Bronchial epithelial cell (primary cell): ENCODE measurements around the gene NELL2. TPM values are rescaled to one million over a fixed set of nuclear protein-coding genes. Genes with fewer than 3 reads are reported as not detected.

Source experiments
- DNase-seq: peaks from one replicate; pipeline ENCODE4 v3.0.0-alpha.2; 2010; ENCODE audit warnings: low read depth
- FAIRE-seq: peaks from 2 replicates; lab custom pipeline; 2011; peaks lifted over from hg19 to GRCh38; lab: Jason Lieb, UNC
- H3K27me3 ChIP-seq: 2 replicates; pipeline ENCODE4 v1.5.1; 2011; ENCODE audit warnings: low read length; ENCODE audit not compliant: control insufficient read depth, insufficient read depth
- H3K36me3 ChIP-seq: 2 replicates; pipeline ENCODE4 v1.5.1; 2011; ENCODE audit warnings: low read length; ENCODE audit not compliant: control insufficient read depth, insufficient read depth
- H3K4me3 ChIP-seq: 2 replicates; pipeline ENCODE4 v1.5.1; 2011; ENCODE audit warnings: mild to moderate bottlenecking, low read depth, low read length, control low read depth
- total RNA-seq: library from RNA; depleted of rRNA; stranded (reverse); fragments of >200 nt; gene quantifications from 2 replicates; pipeline ENCODE4 v1.2.1, GENCODE V29; 2014
- TF ChIP-seq, protein P1 (sequence below): IDR thresholded peaks from 2 replicates; pipeline ENCODE4 v1.5.1; 2011; ENCODE audit warnings: mild to moderate bottlenecking, moderate library complexity, low read length, control low read depth, inconsistent platforms; ENCODE audit not compliant: insufficient read depth, severe bottlenecking

Gene NELL2
- total RNA-seq, 1 donor from 2014 or later, result not detected

- Histone ChIP-seq H3K4me3 (no peak overlapping the region), H3K27me3 (no peaks in the 10 kb centered on the region), H3K36me3 (no peaks in the 10 kb centered on the region)
- FAIRE-seq, result no peak
- TF ChIP-seq, protein P1, sequence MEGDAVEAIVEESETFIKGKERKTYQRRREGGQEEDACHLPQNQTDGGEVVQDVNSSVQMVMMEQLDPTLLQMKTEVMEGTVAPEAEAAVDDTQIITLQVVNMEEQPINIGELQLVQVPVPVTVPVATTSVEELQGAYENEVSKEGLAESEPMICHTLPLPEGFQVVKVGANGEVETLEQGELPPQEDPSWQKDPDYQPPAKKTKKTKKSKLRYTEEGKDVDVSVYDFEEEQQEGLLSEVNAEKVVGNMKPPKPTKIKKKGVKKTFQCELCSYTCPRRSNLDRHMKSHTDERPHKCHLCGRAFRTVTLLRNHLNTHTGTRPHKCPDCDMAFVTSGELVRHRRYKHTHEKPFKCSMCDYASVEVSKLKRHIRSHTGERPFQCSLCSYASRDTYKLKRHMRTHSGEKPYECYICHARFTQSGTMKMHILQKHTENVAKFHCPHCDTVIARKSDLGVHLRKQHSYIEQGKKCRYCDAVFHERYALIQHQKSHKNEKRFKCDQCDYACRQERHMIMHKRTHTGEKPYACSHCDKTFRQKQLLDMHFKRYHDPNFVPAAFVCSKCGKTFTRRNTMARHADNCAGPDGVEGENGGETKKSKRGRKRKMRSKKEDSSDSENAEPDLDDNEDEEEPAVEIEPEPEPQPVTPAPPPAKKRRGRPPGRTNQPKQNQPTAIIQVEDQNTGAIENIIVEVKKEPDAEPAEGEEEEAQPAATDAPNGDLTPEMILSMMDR, result no peak
- no peak for DNase-seq
These were observed 302.4 kb downstream of the NELL2 start for GRCh38 chr12:44573723-44574122.

DNA sequence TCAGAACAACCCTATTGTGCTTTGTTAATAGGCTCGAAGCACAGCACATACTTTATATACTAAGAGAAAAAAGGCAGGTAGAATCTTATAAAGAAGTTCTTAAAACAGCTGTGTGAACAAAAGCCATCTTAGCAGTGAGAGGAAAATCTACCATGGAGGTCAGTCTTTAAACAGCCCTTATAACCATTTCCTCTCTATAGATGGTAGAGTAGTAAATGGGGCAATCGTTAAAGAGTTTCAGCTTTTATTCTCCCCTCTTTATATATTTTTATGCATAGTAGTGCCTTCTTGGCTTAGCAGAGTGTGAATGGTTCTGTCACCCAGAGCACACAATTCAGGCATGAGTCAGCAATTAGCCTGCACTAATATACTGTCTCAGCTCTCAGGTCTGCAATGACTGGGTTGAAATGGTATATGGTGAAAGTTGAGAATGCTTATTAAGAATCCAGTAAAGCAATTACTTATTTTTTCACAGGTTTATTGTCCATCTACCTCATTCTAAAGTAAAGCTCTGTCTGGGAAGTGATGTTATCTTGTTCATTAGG lies 305.0 kb downstream of the NELL2 start:
- Histone ChIP-seq H3K27me3 (no peaks in the 10 kb centered on the region), H3K36me3 (no peaks in the 10 kb centered on the region), H3K4me3 (no peak overlapping the region)
- no peak for FAIRE-seq
- TF ChIP-seq, protein P1, result no peak
- peak; percentile 23 for DNase-seq

- H3K36me3 ChIP-seq, result no peaks in the 10 kb centered on the region
- FAIRE-seq (no peak), DNase-seq (no peak)
- TF ChIP-seq, protein P1, result no peak
- no peaks in the 10 kb centered on the region for H3K27me3 ChIP-seq
- H3K4me3 ChIP-seq, result no peak overlapping the region
These were observed 306.0 kb downstream of the NELL2 start for GRCh38 chr12:44570036-44570583.

DNA sequence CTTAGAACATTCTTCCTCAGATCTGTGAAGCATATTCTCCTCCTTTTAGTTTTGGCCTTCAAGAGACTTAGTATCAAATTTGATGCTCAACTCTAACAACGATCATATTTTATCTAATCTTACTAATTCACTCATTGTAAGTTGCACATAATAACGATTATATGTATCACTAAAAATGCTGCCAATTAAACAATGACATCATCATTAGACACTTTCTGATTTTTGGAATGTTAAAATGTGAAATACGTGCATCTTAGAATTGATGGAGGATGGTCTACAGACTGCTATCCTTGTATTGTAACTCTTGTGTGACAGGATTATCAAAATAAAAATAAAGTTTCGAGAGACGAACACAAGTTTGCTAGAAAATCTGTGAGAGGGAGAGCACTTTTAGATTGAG lies 311.0 kb downstream of the NELL2 start:
- FAIRE-seq (no peak), DNase-seq (no peak)
- H3K4me3 ChIP-seq, result no peak overlapping the region
- TF ChIP-seq, protein P1, result no peak
- H3K27me3 ChIP-seq, result no peaks in the 10 kb centered on the region
- no peaks in the 10 kb centered on the region for H3K36me3 ChIP-seq

- H3K36me3 ChIP-seq, result no peaks in the 10 kb centered on the region
- TF ChIP-seq, protein P1, result no peak
- no peaks in the 10 kb centered on the region for H3K27me3 ChIP-seq
- FAIRE-seq, result no peak
- no peak overlapping the region for H3K4me3 ChIP-seq
- DNase-seq, result no peak
These were observed 312.6 kb downstream of the NELL2 start for GRCh38 chr12:44563486-44563885.
